ENCODE results near the gene PCDH9.

DNA sequence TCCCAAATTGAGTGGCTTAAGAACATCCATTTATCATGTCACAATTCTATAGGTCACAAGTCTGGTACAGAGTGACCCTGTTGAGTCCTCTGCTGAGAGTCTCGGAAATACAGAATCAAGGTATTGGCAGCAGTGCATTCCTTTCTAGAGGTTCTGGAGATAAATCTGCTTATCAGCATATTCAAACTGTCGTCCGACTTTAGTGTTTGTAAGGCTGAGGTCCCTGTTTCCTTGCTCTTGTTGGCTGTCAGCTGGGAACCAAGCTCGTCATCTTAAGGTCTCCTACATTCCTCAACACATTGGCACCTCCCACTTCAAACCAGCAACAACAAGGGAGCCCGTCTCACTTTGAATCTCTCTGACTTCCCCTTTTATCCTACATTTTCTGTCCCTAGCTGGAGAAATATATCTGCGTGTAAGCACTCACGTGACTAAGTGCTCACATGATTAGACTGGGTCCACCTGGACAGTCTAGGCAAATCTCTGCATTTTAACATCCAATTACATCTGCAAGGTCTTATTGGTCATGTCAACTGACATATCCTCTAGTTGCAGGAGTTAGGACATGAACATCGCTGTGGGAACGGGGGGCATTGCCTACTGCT is 886.8 kb downstream of the PCDH9 start:
- no peak for TF ChIP-seq POLR2A (IDR thresholded peaks at IDR 0.05; ENCODE audit: extremely low read depth, insufficient read length)
- TF ChIP-seq, protein P1, sequence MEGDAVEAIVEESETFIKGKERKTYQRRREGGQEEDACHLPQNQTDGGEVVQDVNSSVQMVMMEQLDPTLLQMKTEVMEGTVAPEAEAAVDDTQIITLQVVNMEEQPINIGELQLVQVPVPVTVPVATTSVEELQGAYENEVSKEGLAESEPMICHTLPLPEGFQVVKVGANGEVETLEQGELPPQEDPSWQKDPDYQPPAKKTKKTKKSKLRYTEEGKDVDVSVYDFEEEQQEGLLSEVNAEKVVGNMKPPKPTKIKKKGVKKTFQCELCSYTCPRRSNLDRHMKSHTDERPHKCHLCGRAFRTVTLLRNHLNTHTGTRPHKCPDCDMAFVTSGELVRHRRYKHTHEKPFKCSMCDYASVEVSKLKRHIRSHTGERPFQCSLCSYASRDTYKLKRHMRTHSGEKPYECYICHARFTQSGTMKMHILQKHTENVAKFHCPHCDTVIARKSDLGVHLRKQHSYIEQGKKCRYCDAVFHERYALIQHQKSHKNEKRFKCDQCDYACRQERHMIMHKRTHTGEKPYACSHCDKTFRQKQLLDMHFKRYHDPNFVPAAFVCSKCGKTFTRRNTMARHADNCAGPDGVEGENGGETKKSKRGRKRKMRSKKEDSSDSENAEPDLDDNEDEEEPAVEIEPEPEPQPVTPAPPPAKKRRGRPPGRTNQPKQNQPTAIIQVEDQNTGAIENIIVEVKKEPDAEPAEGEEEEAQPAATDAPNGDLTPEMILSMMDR (IDR thresholded peaks at IDR 0.05; ENCODE audit: low read depth, low read length): no peak
